ENCODE data around the gene CCL18. TPM values are rescaled to one million over a fixed set of nuclear protein-coding genes. Genes with fewer than 3 reads are reported as not detected.

Gene CCL18
- total RNA-seq, 1 donor from 2014 or later, result not detected

GRCh38 chr17:36057911-36058310 lies 6.2 kb upstream of the CCL18 start:
- Mint-ChIP-seq H3K36me3 (ENCODE audit: unreplicated experiment) (no peaks in the 10 kb centered on the region), H3K4me1 (ENCODE audit: low read depth, unreplicated experiment) (no peaks in the 10 kb centered on the region), H3K27me3 (ENCODE audit: unreplicated experiment) (peaks cover 3% of the 10 kb centered on the region), H3K4me3 (ENCODE audit: unreplicated experiment) (no peak overlapping the region), H3K9me3 (ENCODE audit: unreplicated experiment) (no peaks in the 10 kb centered on the region), H3K27ac (ENCODE audit: unreplicated experiment) (no peak overlapping the region)
- no peak for DNase-seq
- TF ChIP-seq CTCF (IDR thresholded peaks at IDR 0.05; ENCODE audit: partially characterized antibody, unreplicated experiment), result no peak

- no peak for DNase-seq
- no peak overlapping the region for H3K4me3 Mint-ChIP-seq (ENCODE audit: unreplicated experiment)
- no peaks in the 10 kb centered on the region for H3K36me3 Mint-ChIP-seq (ENCODE audit: unreplicated experiment)
- no peaks in the 10 kb centered on the region for H3K4me1 Mint-ChIP-seq (ENCODE audit: low read depth, unreplicated experiment)
- TF ChIP-seq CTCF (IDR thresholded peaks at IDR 0.05; ENCODE audit: partially characterized antibody, unreplicated experiment), result no peak
- H3K27ac Mint-ChIP-seq (ENCODE audit: unreplicated experiment), result no peak overlapping the region
- no peaks in the 10 kb centered on the region for H3K9me3 Mint-ChIP-seq (ENCODE audit: unreplicated experiment)
- H3K27me3 Mint-ChIP-seq (ENCODE audit: unreplicated experiment), result peaks cover 3% of the 10 kb centered on the region
Observed at GRCh38 chr17:36059406-36059805, 4.7 kb upstream of the CCL18 start.

- Mint-ChIP-seq H3K36me3 (ENCODE audit: unreplicated experiment) (no peaks in the 10 kb centered on the region), H3K4me3 (ENCODE audit: unreplicated experiment) (no peak overlapping the region), H3K9me3 (ENCODE audit: unreplicated experiment) (no peaks in the 10 kb centered on the region), H3K27me3 (ENCODE audit: unreplicated experiment) (peaks cover 3% of the 10 kb centered on the region), H3K27ac (ENCODE audit: unreplicated experiment) (no peak overlapping the region), H3K4me1 (ENCODE audit: low read depth, unreplicated experiment) (no peaks in the 10 kb centered on the region)
- no peak for TF ChIP-seq CTCF (IDR thresholded peaks at IDR 0.05; ENCODE audit: partially characterized antibody, unreplicated experiment)
- no peak for DNase-seq
Observed at GRCh38 chr17:36060816-36061215, 3.3 kb upstream of the CCL18 start.

GRCh38 chr17:36066365-36066985 lies 2.4 kb downstream of the CCL18 start:
- DNase-seq, result no peak
- Mint-ChIP-seq H3K36me3 (ENCODE audit: unreplicated experiment) (peaks cover 4% of the 10 kb centered on the region), H3K4me1 (ENCODE audit: low read depth, unreplicated experiment) (no peaks in the 10 kb centered on the region), H3K4me3 (ENCODE audit: unreplicated experiment) (no peak overlapping the region), H3K27ac (ENCODE audit: unreplicated experiment) (no peak overlapping the region), H3K9me3 (ENCODE audit: unreplicated experiment) (peaks cover 2% of the 10 kb centered on the region), H3K27me3 (ENCODE audit: unreplicated experiment) (no peaks in the 10 kb centered on the region)
- no peak for TF ChIP-seq CTCF (IDR thresholded peaks at IDR 0.05; ENCODE audit: partially characterized antibody, unreplicated experiment)

- H3K27me3 Mint-ChIP-seq (ENCODE audit: unreplicated experiment), result no peaks in the 10 kb centered on the region
Observed at GRCh38 chr17:36068524-36068923, 4.5 kb downstream of the CCL18 start.

More at GRCh38 chr17:36068524-36068923, 4.5 kb downstream of the CCL18 start:
- DNase-seq, result no peak
- Mint-ChIP-seq H3K36me3 (ENCODE audit: unreplicated experiment) (peaks cover 4% of the 10 kb centered on the region), H3K4me3 (ENCODE audit: unreplicated experiment) (no peak overlapping the region), H3K9me3 (ENCODE audit: unreplicated experiment) (peaks cover 2% of the 10 kb centered on the region), H3K4me1 (ENCODE audit: low read depth, unreplicated experiment) (no peaks in the 10 kb centered on the region), H3K27ac (ENCODE audit: unreplicated experiment) (no peak overlapping the region)
- no peak for TF ChIP-seq CTCF (IDR thresholded peaks at IDR 0.05; ENCODE audit: partially characterized antibody, unreplicated experiment)

Data from glutamatergic neuron (in vitro differentiated cells).